HG03135 (cell line): ENCODE data around the gene TRIM67.
A peak's percentile ranks its signal among the peaks of the same experiment; 100 is the strongest.

Experiments
- ATAC-seq: cut with Tn5 transposase; IDR thresholded peaks from one replicate; pipeline ENCODE4 v1.9.1; 2021; ENCODE audit warnings: mild to moderate bottlenecking, moderate library complexity; ENCODE audit not compliant: unreplicated experiment

Gene TRIM67

DNA sequence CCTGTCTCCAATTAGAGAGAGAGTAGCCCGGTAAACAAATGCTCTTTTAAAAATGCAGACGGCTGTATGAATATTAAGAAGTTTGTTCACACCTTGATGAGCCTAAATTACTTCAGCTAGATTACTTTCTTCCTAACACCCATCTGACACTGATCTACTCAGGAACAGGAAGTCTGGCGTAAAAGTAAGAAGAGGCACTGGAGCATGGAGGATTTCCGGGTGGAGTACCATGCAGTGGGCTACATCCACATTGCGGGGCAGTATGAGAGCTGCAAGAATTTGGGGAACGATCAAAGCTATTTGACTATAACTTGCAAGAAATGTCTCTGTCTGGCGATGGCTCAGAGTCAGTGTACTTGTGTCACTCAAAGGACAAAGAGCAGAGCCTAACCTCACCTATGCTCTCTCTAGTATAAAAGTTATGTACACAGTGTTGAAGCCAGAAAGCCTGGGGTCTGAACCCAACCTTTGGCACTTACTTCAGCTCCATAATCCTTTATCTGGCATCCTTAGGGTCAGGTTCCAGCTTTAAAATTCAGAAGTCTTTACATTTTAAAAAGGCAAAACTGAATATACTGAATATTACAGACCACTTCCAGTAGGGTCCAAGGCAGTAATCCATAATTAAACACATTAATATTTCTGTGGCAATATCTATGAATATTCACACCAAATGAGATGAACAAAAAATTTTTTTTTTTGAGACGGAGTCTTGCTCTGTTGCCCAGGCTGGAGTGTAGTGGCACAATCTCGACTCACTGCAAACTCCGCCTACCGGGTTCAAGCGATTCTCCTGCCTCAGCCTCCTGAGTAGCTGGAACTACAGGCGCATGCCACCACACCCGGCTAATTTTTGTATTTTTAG lies 71.2 kb downstream of the TRIM67 start:
- ATAC-seq = peak; percentile 68

DNA sequence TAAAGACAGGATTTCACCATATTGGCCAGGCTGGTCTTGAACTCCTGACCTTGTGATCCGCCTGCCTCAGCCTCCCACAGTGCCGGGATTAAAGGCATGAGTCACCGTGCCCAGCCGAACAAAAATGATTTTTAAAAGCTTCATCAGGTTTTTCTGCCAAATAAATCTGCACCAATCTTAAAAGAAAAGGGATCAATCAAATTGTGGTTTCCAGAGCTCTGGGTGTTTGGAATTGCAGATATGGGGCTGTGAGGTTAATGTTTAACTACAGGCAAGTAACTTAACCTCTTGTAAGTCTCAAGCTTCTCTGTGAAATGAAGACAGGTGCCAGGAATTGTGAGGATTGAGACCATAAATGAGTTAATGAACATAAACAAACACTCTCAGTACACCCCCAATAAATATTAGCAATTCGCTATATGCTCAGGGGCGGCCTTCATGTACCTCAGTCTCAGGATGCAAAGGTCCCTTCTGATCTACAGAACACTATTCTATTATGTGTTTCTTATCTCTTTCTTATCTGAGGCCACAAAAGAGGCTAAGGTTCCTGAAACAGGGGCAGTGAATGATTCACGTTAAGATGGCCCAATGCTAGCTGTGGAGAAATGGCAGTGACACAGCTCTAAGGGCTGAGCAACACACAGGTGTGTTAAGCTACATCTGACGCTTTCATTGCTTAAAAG lies 72.0 kb downstream of the TRIM67 start:
- ATAC-seq = no peak

DNA sequence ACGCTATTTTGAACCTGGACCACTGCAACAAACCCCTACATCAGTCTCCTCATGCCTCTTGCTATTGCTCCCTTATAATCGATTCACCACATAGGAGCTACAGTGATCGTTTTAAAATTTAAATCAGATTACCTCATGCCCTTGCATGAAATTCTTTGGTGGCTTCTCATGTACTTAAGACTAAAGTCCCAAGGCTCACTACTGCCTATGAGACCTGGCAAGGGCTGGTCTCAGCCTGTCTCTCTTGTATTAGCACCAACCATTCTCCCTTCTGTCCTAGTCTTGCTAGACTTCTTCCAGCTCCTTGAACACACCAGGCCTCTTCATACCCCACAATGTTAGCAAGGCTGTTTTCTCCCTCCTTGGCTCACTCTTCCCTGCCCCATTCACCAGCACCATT lies 72.6 kb downstream of the TRIM67 start:
- no peak for ATAC-seq

DNA sequence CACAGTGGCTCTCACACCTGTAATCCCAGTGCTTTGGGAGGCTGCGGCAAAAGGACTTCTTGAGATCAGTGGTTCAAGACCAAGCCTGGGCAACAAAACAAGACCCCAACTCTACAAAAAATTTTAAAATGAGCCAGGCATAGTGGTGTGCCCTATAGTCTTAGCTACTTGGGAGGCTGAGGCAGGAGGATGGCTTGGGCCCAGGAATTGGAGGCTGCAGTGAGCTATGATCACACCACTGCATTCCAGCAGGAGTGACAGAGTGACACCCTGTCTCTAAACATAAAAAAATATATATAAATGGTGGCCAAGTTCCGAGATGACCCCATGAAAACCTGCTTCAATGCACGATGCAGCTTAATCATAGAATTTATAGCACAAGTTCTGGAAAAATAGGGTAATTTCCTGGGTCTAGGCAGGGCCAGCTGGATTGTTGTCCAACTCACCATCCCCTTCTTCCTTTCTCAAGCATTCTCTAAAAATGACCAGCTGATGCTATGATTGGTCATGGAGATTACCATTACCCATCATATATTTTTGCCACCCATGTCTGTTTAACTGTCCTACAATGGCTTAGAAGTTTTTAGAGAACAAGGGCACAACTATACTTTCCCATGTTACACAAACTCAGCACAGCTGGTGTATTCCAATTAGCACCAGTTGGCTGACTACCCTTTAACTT lies 73.8 kb downstream of the TRIM67 start:
- no peak for ATAC-seq

DNA sequence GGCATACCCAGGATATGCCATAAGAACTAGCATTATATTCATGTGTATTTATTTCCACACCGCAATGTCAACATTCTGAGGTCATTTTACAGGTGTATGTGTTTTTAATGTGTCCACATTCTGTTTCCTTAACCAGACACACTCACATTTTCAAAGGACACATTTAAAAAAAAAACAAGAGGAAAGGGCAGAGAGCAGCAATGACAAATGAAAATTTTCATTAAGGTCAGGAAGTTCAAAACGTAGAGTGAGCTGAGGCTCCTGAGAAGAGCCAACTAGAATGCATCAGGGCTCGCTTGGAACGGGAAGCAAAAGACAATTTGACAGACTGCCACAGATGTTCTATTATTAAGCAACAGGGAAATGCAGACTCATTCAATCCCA lies 74.3 kb downstream of the TRIM67 start:
- ATAC-seq = no peak

DNA sequence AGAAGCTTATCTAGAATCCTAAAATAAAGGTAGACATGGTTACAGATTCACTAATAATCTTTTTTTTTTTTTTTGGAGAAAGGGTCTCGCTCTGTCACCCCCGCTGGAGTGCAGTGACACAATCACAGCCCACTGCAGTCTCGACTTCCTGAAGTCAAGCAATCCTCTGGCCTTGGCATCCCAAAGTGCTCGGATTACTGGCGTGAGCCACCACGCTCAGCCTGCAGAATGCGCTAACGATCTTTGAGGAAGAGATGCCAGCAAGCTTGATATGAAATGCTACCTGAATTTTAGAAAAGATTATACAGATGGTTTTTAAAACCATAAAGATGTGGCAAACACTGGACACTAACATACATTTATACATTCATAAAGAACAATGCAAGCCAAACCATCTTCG lies 75.1 kb downstream of the TRIM67 start:
- ATAC-seq = no peak

DNA sequence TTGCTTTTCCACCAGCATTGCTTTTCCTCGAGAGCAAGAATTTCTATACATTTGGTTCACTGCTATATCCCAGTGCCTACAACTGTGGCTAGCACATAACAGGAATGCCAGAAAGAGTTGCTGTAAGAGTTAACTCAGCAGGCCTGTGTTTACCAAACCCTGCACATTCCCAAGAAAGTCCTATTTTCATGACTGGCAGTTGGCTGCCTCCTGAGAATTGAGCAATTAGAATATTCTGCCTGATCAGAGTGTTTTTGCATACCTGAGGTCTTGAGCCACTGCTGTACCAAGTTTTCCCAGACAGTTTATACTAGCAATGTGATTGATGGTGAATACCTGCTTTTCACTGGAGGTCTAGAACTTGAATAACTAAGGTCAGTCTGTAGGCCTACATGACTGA lies 76.4 kb downstream of the TRIM67 start:
- ATAC-seq = no peak

DNA sequence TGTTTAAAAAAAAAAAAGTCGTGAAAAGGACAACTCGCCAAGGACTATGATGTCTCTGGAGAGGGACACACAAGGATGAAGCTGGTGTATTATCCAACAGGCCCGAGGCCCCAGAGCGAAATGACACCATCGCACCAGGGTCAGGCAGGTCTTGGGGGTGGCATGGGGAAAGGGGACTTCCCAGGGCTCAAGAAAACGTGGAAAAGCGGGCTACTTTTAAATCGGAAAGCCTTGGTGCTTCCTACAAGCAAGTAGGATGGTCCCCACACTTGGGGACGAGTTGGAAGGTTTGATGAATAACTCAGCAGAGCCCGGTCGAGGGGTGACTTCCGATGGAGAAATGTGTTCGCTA lies 78.6 kb downstream of the TRIM67 start:
- peak; percentile 4 for ATAC-seq

DNA sequence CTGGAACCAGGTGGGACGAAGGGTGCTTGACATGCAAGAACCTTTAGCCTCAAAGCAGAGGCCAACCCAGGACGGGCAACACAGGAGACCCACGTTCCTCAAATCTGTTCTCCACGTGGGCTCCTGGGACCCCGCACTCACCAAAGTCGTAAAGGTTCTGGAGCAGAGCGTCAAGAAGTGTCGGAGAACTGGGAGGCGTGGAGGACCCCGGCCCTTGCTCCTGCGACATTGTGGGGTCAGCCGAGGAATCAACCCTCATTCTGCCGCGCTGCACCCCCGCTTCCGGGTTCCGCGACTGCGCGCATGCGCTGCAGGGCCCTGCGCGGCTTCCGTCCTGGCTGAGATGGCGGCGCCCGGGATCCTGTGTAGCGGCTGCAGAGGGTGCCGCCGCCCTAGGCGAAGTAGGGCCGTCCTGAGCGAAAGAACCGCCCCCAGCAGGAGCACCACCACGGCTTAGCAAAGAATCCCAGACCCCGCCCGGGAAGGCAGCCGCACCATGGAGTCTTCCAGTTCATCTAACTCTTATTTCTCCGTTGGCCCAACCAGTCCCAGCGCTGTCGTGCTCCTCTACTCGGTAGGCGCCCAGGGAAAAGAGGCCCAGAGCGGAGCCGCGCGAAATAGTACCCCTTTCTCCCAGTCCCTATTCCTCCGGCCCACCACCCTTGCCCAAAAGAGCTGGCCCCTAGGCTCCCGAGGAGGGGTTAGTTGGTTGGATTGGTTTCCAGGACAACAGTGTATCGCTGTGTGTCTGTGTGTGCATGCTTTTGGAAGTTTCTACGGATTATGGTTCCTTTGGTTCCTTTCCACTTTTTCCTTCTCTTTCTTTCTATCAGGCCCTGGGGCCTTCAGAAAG lies 79.3 kb downstream of the TRIM67 start, which contains the start of gene GNPAT:
GNPAT (plus strand) TSS at position 330 of the 853 bp plus-strand sequence; CDS start at position 497, 167 bp downstream.
- ATAC-seq = peak; percentile 90

DNA sequence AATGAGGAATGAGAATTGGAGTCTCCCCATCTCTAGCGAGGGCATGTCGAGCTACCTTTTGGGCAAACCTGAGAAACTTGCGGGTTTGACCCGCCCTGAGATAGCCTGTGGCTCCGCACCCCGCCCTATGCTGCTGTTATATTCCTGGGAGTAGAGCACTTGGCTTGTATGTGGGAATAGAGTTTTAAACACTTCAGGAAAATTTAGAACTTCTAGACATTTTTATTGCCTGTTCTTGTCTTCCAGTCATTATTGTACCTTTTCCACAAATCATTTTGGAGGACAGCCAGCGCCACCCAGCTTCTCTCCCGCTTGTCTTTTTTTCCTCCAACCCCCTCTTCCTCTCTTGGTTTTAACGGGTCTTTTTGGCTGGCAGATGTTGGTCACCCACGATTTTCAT lies 79.9 kb downstream of the TRIM67 start:
- peak; percentile 24 for ATAC-seq

DNA sequence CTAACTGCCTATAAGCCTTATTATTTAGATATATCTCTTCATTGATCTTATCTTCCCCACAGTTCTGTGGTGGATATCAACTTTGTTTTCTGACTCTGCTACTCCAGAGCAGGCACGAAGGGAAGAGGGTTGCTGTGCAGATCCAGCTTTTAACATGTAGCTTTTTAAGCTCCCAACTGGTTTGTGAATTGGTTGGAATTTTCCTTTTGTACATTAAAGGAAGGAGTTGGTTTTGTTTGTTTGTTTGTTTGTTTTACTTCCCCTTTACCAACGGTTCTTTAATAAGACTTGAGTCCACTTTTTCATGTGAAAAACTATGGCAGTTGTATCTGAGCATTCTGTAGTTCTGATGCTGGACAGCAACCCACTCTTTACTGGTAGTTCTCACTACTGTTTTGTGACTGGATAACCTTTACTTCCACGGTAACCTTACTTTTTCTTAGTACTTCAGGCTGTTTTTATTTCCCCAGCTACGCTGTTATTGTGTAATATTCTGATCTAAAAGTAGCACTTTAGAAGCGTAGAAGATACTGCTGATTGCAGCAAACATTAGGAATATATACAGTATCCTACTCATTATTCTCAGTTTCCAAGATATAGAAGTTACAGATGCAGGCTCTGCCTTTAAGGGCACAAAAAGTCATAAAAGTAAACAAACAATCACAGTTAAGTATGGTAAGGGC lies 80.8 kb downstream of the TRIM67 start:
- no peak for ATAC-seq

DNA sequence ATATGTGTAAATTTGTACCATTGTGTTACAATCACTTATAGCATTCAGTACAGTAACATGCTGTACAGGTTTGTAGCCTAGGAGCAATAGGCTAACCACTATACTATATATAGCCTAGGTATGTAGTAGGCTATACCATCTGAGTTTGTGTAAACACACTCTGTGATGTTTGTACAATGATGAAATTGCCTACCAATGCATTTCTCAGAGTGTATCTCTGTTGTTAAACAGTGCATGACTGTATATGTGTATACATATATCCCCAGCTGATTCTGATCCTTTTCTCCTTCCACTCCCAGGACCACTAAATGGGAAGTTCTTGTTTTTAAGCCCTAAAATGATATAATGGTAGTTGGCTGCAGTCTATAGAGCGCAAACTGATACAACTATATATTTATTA lies 86.9 kb downstream of the TRIM67 start:
- ATAC-seq = no peak

DNA sequence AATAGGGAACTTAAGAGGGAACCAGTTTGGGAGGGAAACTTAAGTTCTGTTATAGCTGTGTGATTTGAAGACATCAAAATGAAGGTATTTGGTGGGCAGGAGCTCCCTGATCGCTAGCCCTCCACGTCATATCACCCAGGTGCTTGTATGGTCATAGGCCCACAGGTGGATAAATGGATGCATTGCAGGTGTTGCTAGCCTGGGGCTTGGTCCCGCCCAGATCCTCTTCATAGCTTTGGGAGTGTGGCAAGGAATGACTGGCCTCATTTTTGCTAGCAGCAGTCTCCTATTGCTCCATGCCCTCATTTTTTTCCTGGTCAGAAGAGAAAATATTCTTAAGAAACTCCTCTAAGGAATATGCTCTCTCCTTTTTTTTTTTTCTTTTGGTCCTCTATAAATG lies 90.5 kb downstream of the TRIM67 start:
- ATAC-seq = no peak

DNA sequence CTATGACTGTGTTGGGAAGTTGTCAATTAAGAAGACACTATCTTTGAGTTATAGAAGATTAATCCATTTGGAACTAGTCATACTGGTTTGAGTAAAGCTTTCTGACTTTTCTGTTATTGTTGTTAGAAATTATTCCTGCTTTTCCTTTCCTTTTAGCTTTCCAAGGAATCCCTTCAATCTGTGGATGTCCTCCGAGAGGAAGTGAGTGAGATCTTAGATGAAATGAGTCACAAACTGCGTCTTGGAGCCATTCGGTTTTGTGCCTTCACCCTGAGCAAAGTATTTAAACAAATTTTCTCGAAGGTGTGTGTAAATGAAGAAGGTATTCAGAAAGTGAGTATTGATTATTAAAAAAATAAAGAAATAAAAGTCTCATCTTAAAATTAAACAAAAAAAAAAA lies 98.5 kb downstream of the TRIM67 start:
- ATAC-seq = no peak

DNA sequence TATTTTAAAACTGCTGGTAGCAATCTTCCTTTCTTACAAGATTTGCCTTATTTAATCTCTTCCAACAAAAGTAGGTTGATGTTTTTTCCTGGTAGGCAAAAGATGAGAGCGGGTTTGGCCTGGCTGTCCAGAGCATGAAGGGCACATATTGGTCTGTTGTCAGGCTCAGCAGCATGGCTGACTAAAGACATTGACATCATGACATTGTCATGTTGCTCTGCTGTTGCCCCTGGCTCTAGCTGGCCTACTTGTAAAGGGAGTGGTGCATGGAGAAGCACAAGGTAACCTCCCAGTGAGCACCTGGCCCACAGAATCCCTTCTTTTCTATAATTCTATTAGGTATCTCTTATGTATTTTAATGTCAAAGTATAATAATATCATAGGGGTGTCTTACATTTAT lies 102.8 kb downstream of the TRIM67 start:
- ATAC-seq = no peak

DNA sequence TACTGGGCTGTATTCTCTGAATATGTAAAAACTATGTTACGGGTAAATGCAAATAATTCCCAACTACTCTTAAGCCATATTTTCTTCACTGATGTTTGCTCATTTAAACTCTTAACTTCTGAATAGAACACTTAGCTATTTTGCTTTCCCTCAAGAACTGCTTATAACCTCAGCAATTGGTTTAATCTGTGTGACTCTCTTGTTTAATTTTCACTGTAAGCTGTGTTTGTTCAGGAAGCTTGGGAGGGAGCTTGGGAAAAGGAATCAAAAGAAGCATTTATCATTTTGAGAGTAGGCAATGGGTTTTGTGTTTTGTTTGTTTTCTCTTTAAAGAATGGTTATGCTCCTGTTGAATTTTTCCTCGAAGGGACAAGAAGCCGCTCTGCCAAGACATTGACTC lies 103.5 kb downstream of the TRIM67 start:
- no peak for ATAC-seq

DNA sequence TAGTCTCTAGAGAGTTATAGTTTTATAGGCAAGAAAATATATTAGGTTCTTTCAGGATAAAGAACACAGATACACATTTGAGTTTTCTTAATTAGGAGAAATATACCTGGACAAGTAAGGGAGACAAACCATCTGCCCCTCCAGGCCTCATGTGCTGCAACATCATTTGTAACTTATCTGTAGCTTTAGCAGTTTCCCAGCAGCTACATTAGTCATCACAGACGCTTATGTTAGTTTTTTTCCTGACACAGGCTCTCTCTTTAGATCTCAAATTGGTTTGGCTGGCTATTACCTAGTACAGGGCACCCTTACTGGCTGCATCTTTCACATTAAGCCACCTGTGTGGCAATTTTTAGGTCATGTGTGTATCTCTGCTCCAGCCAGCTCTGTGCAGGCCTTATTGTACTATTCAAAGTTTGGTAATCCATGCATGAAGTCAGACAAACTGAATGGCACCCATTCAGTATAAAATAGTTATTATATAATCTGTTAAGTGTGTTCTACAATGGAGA lies 105.0 kb downstream of the TRIM67 start:
- no peak for ATAC-seq
